Body of pancreas (tissue), 4 donors: Measurements from ENCODE around the gene CCDC68.

Experiments
- CTCF ChIP-seq, 7 experiments: fragments of 450-650 bp in 4 of 7; fragments of 200-600 bp in 3 of 7; sonication (generic) in 3 of 7; IDR thresholded peaks; one replicate each; pipeline ENCODE4 v1.5.1; 2016 to 2019; ENCODE audit warnings: antibody characterized with exemption in 7 of 7
- POLR2A ChIP-seq, 3 donors: fragments of 450-650 bp; IDR thresholded peaks; one replicate each; pipeline ENCODE4 v1.6.1; 2016; ENCODE audit warnings: antibody characterized with exemption in 3 of 3, mild to moderate bottlenecking in 2 of 3

- TF ChIP-seq CTCF (IDR thresholded peaks at IDR 0.05) (no peak), POLR2A (IDR thresholded peaks at IDR 0.05) (no peak)
Measured at GRCh38 chr18:54888933-54889332, 70.3 kb downstream of the CCDC68 start.
